IMR-90 (cell line): Measurements from ENCODE around the gene STX4. TPM values are rescaled to one million over a fixed set of nuclear protein-coding genes. Genes with fewer than 3 reads are reported as not detected.

Experiments
- ATAC-seq: fragments of 200-7000 bp; cut with Tn5 transposase; 2 replicates; pipeline ENCODE4 v1.9.1; 2020; ENCODE audit warnings: low read depth, mild to moderate bottlenecking, moderate library complexity
- BruUV-seq: library from RNA; stranded (reverse); fragments of 400-500 nt; replicated peaks from 2 replicates; lab custom pipeline; 2021; lab: Mats Ljungman, UMichigan
- CTCF ChIA-PET: fragments of 300-600 bp; formaldehyde crosslinking; extraction: SDS; loops from one replicate; lab custom pipeline; 2021; ENCODE audit warnings: antibody characterized with exemption; lab: Yijun Ruan, JAX
- POLR2A ChIA-PET: fragments of 300-600 bp; sonication (Branson Sonifier 250); formaldehyde crosslinking; loops from one replicate; lab custom pipeline; 2022; ENCODE audit warnings: antibody characterized with exemption; ENCODE audit not compliant: unreplicated experiment; lab: Charles Lee
- DNase-seq: peaks from one replicate; pipeline ENCODE4 v3.0.0; 2013
- H2AFZ ChIP-seq: replicated peaks from 2 replicates; pipeline ENCODE3; 2013; ENCODE audit warnings: low read length, mild to moderate bottlenecking; ENCODE audit not compliant: poor library complexity
- H2AK5ac ChIP-seq: 2 replicates; pipeline ENCODE4 v1.6.1; 2013; ENCODE audit warnings: low read depth, low read length, inconsistent platforms
- H2AK9ac ChIP-seq: replicated peaks from 2 replicates; pipeline ENCODE3; 2013; ENCODE audit warnings: mild to moderate bottlenecking, low read depth, low read length, moderate library complexity; ENCODE audit not compliant: poor library complexity
- H2BK120ac ChIP-seq: 2 replicates; pipeline ENCODE4 v1.6.1; 2013; ENCODE audit warnings: low read depth, low read length, inconsistent platforms
- H2BK15ac ChIP-seq: 3 replicates; pipeline ENCODE4 v1.6.1; 2013; ENCODE audit warnings: low read depth, low read length, inconsistent platforms
- H2BK20ac ChIP-seq: 2 replicates; pipeline ENCODE4 v1.6.1; 2013; ENCODE audit warnings: low read depth, mild to moderate bottlenecking, inconsistent platforms, low read length, moderate library complexity
- H2BK5ac ChIP-seq: 2 replicates; pipeline ENCODE4 v1.6.1; 2013; ENCODE audit warnings: mild to moderate bottlenecking, low read depth, low read length, inconsistent platforms; ENCODE audit not compliant: poor library complexity, severe bottlenecking
- H3K14ac ChIP-seq: replicated peaks from 2 replicates; pipeline ENCODE4 v1.6.1; 2013; ENCODE audit warnings: low read depth, low read length, inconsistent platforms
- H3K18ac ChIP-seq: 2 replicates; pipeline ENCODE4 v1.6.1; 2013; ENCODE audit warnings: low read depth, low read length, control low read depth
- H3K23ac ChIP-seq: 2 replicates; pipeline ENCODE4 v1.6.1; 2013; ENCODE audit warnings: low read depth, low read length, inconsistent platforms
- H3K27ac ChIP-seq: 2 replicates; pipeline ENCODE4 v1.5.1; 2013; ENCODE audit warnings: mild to moderate bottlenecking, control low read depth, low read length; ENCODE audit not compliant: insufficient read depth
- H3K27me3 ChIP-seq: 2 replicates; pipeline ENCODE4 v1.6.1; 2013; ENCODE audit warnings: low read length; ENCODE audit not compliant: control insufficient read depth, insufficient read depth
- H3K36me3 ChIP-seq: 2 replicates; pipeline ENCODE4 v1.6.1; 2013; ENCODE audit warnings: low read length, mixed read lengths; ENCODE audit not compliant: control insufficient read depth, insufficient read depth
- H3K4ac ChIP-seq: 2 replicates; pipeline ENCODE4 v1.6.1; 2013; ENCODE audit warnings: low read depth, low read length, inconsistent platforms
- H3K4me1 ChIP-seq: 2 replicates; pipeline ENCODE4 v1.6.1; 2013; ENCODE audit warnings: low read length, mixed read lengths; ENCODE audit not compliant: control insufficient read depth, insufficient read depth
- H3K4me2 ChIP-seq: 2 replicates; pipeline ENCODE4 v1.6.1; 2013; ENCODE audit warnings: low read depth, mild to moderate bottlenecking, control low read depth, low read length, moderate library complexity
- H3K4me3 ChIP-seq: 2 replicates; pipeline ENCODE4 v1.5.1; 2013; ENCODE audit warnings: low read depth, mild to moderate bottlenecking, control low read depth, low read length, moderate library complexity; ENCODE audit not compliant: insufficient read depth
- H3K56ac ChIP-seq: 2 replicates; pipeline ENCODE4 v1.6.1; 2013; ENCODE audit warnings: low read length, inconsistent platforms; ENCODE audit not compliant: insufficient read depth; ENCODE audit errors: extremely low read depth
- H3K79me1 ChIP-seq, 2 experiments: 2 replicates each; pipeline ENCODE4 v1.6.1; 2013; ENCODE audit warnings: low read length in 2 of 2, inconsistent platforms in 1 of 2, low read depth in 1 of 2
- H3K9ac ChIP-seq: 2 replicates; pipeline ENCODE4 v1.6.1; 2013; ENCODE audit warnings: low read depth, low read length, control low read depth
- H3K9me1 ChIP-seq: 2 replicates; pipeline ENCODE4 v1.6.1; 2013; ENCODE audit warnings: low read length, inconsistent platforms; ENCODE audit not compliant: insufficient read depth
- H3K9me3 ChIP-seq: 2 replicates; pipeline ENCODE4 v1.6.1; 2013; ENCODE audit warnings: low read length; ENCODE audit not compliant: control insufficient read depth, insufficient read depth
- H4K20me1 ChIP-seq: 2 replicates; pipeline ENCODE4 v1.6.1; 2013; ENCODE audit warnings: low read length, inconsistent platforms; ENCODE audit not compliant: insufficient read depth
- H4K5ac ChIP-seq: 2 replicates; pipeline ENCODE4 v1.6.1; 2013; ENCODE audit warnings: mild to moderate bottlenecking, low read depth, low read length, control low read depth
- H4K8ac ChIP-seq, 2 experiments: 2 replicates each; pipeline ENCODE4 v1.6.1; 2013; ENCODE audit warnings: low read depth in 2 of 2, low read length in 2 of 2, control low read depth in 1 of 2, inconsistent platforms in 1 of 2
- H4K91ac ChIP-seq: 2 replicates; pipeline ENCODE4 v1.6.1; 2013; ENCODE audit warnings: low read depth, low read length, inconsistent platforms; ENCODE audit not compliant: insufficient read depth
- BHLHE40 ChIP-seq: fragments of 150-350 bp; IDR thresholded peaks from 2 replicates; pipeline ENCODE4 v1.6.1; 2016; ENCODE audit warnings: mild to moderate bottlenecking, low read depth, low read length
- POLR2A ChIP-seq: IDR thresholded peaks from 2 replicates; pipeline ENCODE4 v1.6.1; 2012; ENCODE audit warnings: mild to moderate bottlenecking, low read depth, low read length
- WGBS, 2 experiments: methylation state at CpG; one replicate each; pipeline versions ENCODE4 v1.1.5 to v1.1.7; 2013; ENCODE audit warnings: missing lambda C conversion rate in 2 of 2; ENCODE audit not compliant: insufficient read length in 1 of 2; ENCODE audit errors: extremely low coverage in 2 of 2; 5-methylcytosine and 5-hydroxymethylcytosine counted together
- dilution Hi-C: fragments of 300-500 bp; cut with HindIII; formaldehyde crosslinking; loops from one replicate; pipeline ENCODE4 v1.14.3; 2018; ENCODE audit warnings: low sequenced_read_pairs; ENCODE audit not compliant: unreplicated experiment
- in situ Hi-C: fragments of 300-500 bp; cut with MboI; formaldehyde crosslinking; loops from 3 replicates; pipeline ENCODE4 v1.14.3; 2019; ENCODE audit warnings: low sequenced_read_pairs, inconsistent platforms, mixed read lengths
- intact Hi-C: fragments of 100-400 bp; cut with micrococcal nuclease; formaldehyde crosslinking; loops from 2 replicates; pipeline ENCODE4 v1.10.0; 2022
- polyA plus RNA-seq, 3 experiments: library from polyadenylated mRNA; depleted of rRNA; stranded (reverse); fragments of >200 nt; gene quantifications; 2 replicates each; pipeline ENCODE4 v1.2.3, GENCODE V29; 2012; ENCODE audit warnings: low replicate concordance in 1 of 3
- total RNA-seq: library from RNA; depleted of rRNA; stranded (reverse); fragments of >200 nt; gene quantifications from 2 replicates; pipeline ENCODE4 v1.2.3, GENCODE V29; 2012

Gene STX4
- total and polyA plus RNA-seq, 2 of the 4 experiments (the other 2 are of a cell fraction) = 23.5 to 67.9 TPM

DNA sequence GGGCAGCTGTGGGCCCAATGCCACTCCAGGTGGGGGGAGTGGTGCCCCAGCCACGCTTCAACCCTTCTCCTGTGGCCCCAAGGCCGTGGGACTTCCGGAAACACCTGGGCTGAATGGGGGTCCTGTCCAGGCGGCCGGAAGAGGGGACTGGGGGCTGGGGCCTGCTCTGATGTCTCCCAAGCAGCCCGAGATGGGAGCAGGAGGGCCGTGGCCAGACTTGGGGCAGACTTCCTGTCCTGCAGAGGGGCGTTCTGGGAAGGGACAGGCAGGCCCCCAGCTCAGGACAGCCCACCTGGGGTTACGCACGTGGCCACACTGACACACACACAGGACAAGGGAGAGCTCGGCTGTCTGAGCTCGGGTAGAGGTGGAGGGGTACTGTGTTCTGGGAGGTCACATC, 43.3 kb upstream of the STX4 start:
- no peak overlapping the region for H2BK20ac ChIP-seq
- H2AFZ ChIP-seq = no peak overlapping the region
- no peak overlapping the region for H3K27ac ChIP-seq
- in situ Hi-C loops (loop anchor here (10.0 to 25.0 kb wide), 2 partner anchors 455 to 722 kb away; partner anchors contain the start of gene ZNF843), intact Hi-C loops (no loop called here), dilution Hi-C loops (no loop called here)
- H4K91ac ChIP-seq = no peak overlapping the region
- CTCF ChIA-PET = no interaction called here
- H4K20me1 ChIP-seq = no peaks in the 10 kb centered on the region
- H3K9me1 ChIP-seq = no peaks in the 10 kb centered on the region; the same call in none of the 2 replicates
- H4K5ac ChIP-seq = no peak overlapping the region
- no peak overlapping the region for H3K14ac ChIP-seq
- no peak overlapping the region for H3K4me2 ChIP-seq
- no peaks in the 10 kb centered on the region for H3K27me3 ChIP-seq
- no peak for TF ChIP-seq POLR2A
- TF ChIP-seq BHLHE40 = no peak
- no peaks in the 10 kb centered on the region for H3K9me3 ChIP-seq
- H2AK9ac ChIP-seq = peak overlapping the region; percentile 37
- no peak overlapping the region for H2AK5ac ChIP-seq
- WGBS, 2 experiments = 77% methylated on average over 7 of the region's 12 CpGs; no CpG with 5 or more reads in 1 of the 2 experiments
- H2BK15ac ChIP-seq = no peak overlapping the region
- no peak overlapping the region for H2BK5ac ChIP-seq
- no TSS peak for BruUV-seq
- no peak overlapping the region for H3K23ac ChIP-seq
- no peak overlapping the region for H3K56ac ChIP-seq
- no peak overlapping the region for H3K18ac ChIP-seq
- DNase-seq (no peak), ATAC-seq (no peak)
- peaks cover 0 to 14% of the 10 kb centered on the region in 2 experiments; a peak in 2 of 4 replicates for H3K79me1 ChIP-seq
- no peak overlapping the region for H4K8ac ChIP-seq
- peaks cover 5% of the 10 kb centered on the region; the same call in 1 of the 2 replicates for H3K36me3 ChIP-seq
- POLR2A ChIA-PET = no interaction called here
- H3K4me1 ChIP-seq = peaks cover 8% of the 10 kb centered on the region
- H3K4me3 ChIP-seq = no peak overlapping the region
- no peak overlapping the region for H2BK120ac ChIP-seq
- no peak overlapping the region for H3K4ac ChIP-seq
- no peak overlapping the region for H3K9ac ChIP-seq
